A673 (cell line): Measurements from ENCODE around the gene C17orf50.

ENCODE experiments used
- EZH2 ChIP-seq: fragments of 200-600 bp; sonication (generic); IDR thresholded peaks from 2 replicates; pipeline ENCODE4 v1.6.1; 2017; ENCODE audit warnings: borderline replicate concordance, low read depth, mild to moderate bottlenecking, mixed read lengths, antibody characterized with exemption, low read length; ENCODE audit not compliant: poor library complexity, severe bottlenecking
- TF ChIP-seq, protein P1 (sequence below): fragments of 300-800, 200-600 bp; sonication (generic); conservative IDR thresholded peaks from 2 replicates; pipeline ENCODE4 v1.5.1; 2017; ENCODE audit warnings: low read depth, mild to moderate bottlenecking, antibody characterized with exemption, low read length, moderate library complexity, mixed read lengths

DNA sequence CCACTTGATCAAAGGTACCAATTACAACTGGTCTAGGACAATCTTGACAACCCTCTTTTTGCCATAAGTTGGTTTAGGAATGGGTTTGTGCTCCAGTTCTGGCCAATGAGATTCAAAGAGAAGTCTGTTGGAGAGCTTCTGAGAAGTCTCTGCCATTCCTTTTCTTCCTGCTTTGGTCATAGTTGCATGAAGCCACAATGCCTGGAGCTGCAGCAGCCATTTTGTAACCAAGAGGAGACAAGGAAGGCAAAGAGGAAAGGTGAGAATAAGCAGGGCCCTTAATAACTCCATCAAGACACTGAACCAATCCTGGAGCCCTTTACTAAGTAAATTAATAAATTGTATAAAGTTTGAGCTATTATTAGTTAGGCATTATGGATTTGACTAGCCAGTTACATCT, 3.4 kb upstream of the C17orf50 start:
- TF ChIP-seq, protein P1, sequence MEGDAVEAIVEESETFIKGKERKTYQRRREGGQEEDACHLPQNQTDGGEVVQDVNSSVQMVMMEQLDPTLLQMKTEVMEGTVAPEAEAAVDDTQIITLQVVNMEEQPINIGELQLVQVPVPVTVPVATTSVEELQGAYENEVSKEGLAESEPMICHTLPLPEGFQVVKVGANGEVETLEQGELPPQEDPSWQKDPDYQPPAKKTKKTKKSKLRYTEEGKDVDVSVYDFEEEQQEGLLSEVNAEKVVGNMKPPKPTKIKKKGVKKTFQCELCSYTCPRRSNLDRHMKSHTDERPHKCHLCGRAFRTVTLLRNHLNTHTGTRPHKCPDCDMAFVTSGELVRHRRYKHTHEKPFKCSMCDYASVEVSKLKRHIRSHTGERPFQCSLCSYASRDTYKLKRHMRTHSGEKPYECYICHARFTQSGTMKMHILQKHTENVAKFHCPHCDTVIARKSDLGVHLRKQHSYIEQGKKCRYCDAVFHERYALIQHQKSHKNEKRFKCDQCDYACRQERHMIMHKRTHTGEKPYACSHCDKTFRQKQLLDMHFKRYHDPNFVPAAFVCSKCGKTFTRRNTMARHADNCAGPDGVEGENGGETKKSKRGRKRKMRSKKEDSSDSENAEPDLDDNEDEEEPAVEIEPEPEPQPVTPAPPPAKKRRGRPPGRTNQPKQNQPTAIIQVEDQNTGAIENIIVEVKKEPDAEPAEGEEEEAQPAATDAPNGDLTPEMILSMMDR: no peak
- no peak for TF ChIP-seq EZH2
